GM12878 (cell line): ENCODE results near the gene RBBP6. TPM values are rescaled to one million over a fixed set of nuclear protein-coding genes. Genes with fewer than 3 reads are reported as not detected.
"Not testable (repeated sequence)": the region's sequence is repeated elsewhere in the genome, so short reads cannot be mapped to it uniquely, and the experiment has no call there.

Experiments used
- ATAC-seq: fragments of 200-7000 bp; cut with Tn5 transposase; 3 replicates; pipeline ENCODE4 v1.9.1; 2020; ENCODE audit warnings: mild to moderate bottlenecking, moderate library complexity
- BruUV-seq: library from RNA; stranded (reverse); fragments of 400-500 nt; replicated peaks from 2 replicates; lab custom pipeline; 2021; lab: Mats Ljungman, UMichigan
- CTCF ChIA-PET: fragments of 300-600 bp; sonication (Branson Sonifier 250); formaldehyde crosslinking; extraction: SDS; loops from one replicate; lab custom pipeline; 2021; ENCODE audit warnings: inconsistent platforms; lab: Yijun Ruan, JAX
- POLR2A ChIA-PET: fragments of 350-600 bp; formaldehyde crosslinking; extraction: SDS; loops from one replicate; lab custom pipeline; 2021; ENCODE audit warnings: inconsistent platforms; lab: Charles Lee
- RAD21 ChIA-PET: fragments of 300-600 bp; sonication (Branson Sonifier 250); formaldehyde crosslinking; loops from one replicate; lab custom pipeline; 2023; ENCODE audit warnings: antibody characterized with exemption; ENCODE audit not compliant: unreplicated experiment; lab: Charles Lee
- SMC1A ChIA-PET: fragments of 300-600 bp; sonication (Branson Sonifier 250); formaldehyde crosslinking; loops from one replicate; lab custom pipeline; 2023; ENCODE audit not compliant: unreplicated experiment, uncharacterized antibody; lab: Charles Lee
- DNase-seq: peaks from one replicate; pipeline ENCODE4 v3.0.0-alpha.2; 2011; ENCODE audit warnings: low read depth, low spot score
- FAIRE-seq: peaks from 3 replicates; lab custom pipeline; 2011; peaks lifted over from hg19 to GRCh38; lab: Jason Lieb, UNC
- H2AFZ ChIP-seq: 2 replicates; pipeline ENCODE4 v1.6.0; 2011; ENCODE audit warnings: low read depth, low read length, control low read depth; ENCODE audit not compliant: control insufficient read depth
- H3K27ac ChIP-seq: 2 replicates; pipeline ENCODE4 v1.5.1; 2011; ENCODE audit warnings: control low read depth; ENCODE audit not compliant: control insufficient read depth, insufficient read depth
- H3K27me3 ChIP-seq, 2 experiments: replicated peaks in 1 of 2; 2 replicates each; pipeline versions ENCODE4 v1.6.0 to v1.6.1; 2011; ENCODE audit warnings: low read length in 1 of 2; ENCODE audit not compliant: control insufficient read depth in 2 of 2, insufficient read depth in 2 of 2
- H3K36me3 ChIP-seq, 2 experiments: 2 replicates each; pipeline ENCODE4 v1.5.1; 2011; ENCODE audit warnings: low read length in 1 of 2; ENCODE audit not compliant: control insufficient read depth in 2 of 2, insufficient read depth in 2 of 2
- H3K4me1 ChIP-seq: 2 replicates; pipeline ENCODE4 v1.6.1; 2011; ENCODE audit warnings: mild to moderate bottlenecking, low read length, moderate library complexity, mixed read lengths; ENCODE audit not compliant: control insufficient read depth, insufficient read depth
- H3K4me2 ChIP-seq: 2 replicates; pipeline ENCODE4 v1.6.0; 2011; ENCODE audit warnings: control low read depth; ENCODE audit not compliant: control insufficient read depth, insufficient read depth
- H3K4me3 ChIP-seq: fragments of 200-600 bp; sonication (generic); 2 replicates; pipeline ENCODE4 v1.5.1; 2016
- H3K79me2 ChIP-seq: 2 replicates; pipeline ENCODE4 v1.6.0; 2011; ENCODE audit warnings: low read length; ENCODE audit not compliant: control insufficient read depth, insufficient read depth
- H3K9ac ChIP-seq: 2 replicates; pipeline ENCODE4 v1.8.0; 2011; ENCODE audit warnings: low read length, control low read depth, mixed read lengths; ENCODE audit not compliant: control insufficient read depth, insufficient read depth
- H3K9me3 ChIP-seq: replicated peaks from 3 replicates; pipeline ENCODE4 v1.5.1; 2011; ENCODE audit warnings: mild to moderate bottlenecking, low read length; ENCODE audit not compliant: control insufficient read depth, insufficient read depth
- H4K20me1 ChIP-seq: 2 replicates; pipeline ENCODE4 v1.6.0; 2011; ENCODE audit not compliant: control insufficient read depth, insufficient read depth
- HCFC1 ChIP-seq: fragments of 150-350 bp; IDR thresholded peaks from 2 replicates; pipeline ENCODE4 v1.6.1; 2014; ENCODE audit warnings: low read length
- ZSCAN29 ChIP-seq: fragments of 450-650 bp; IDR thresholded peaks from 2 replicates; pipeline ENCODE4 v1.6.1; 2017; ENCODE audit warnings: mild to moderate bottlenecking, moderate library complexity
- WGBS: methylation state at CpG from one replicate; pipeline ENCODE4 v1.1.6; 2016; ENCODE audit warnings: low lambda C conversion rate; ENCODE audit not compliant: insufficient replicate concordance, insufficient coverage; ENCODE audit errors: missing lambda C conversion rate; 5-methylcytosine and 5-hydroxymethylcytosine counted together
- in situ Hi-C: fragments of 300-500 bp; cut with MboI; formaldehyde crosslinking; loops from 9 replicates; pipeline ENCODE4 v1.14.3; 2018; ENCODE audit warnings: mixed read lengths
- intact Hi-C: fragments of 100-400 bp; cut with micrococcal nuclease; formaldehyde crosslinking; loops from one replicate; pipeline ENCODE4 v1.14.2; 2022; ENCODE audit not compliant: unreplicated experiment
- polyA plus RNA-seq, 11 experiments: library from polyadenylated mRNA; depleted of rRNA in 4 of 11; unstranded in 6 of 11; stranded (reverse) in 5 of 11; fragments of >200 nt; fragmentation: Nextera tagmentation in 4 of 11; fragmentation: Illumina TruSeq in 1 of 11; extraction: Ambion mirVana in 4 of 11; extraction: Trizol in 1 of 11; gene quantifications; 1 replicate in 1 of 11; 2 replicates in 10 of 11; pipeline versions ENCODE4 v1.2.1 to v1.2.3, GENCODE V29; 2011 to 2016; ENCODE audit warnings: inconsistent platforms in 2 of 11, missing spikeins in 2 of 11, low read depth in 1 of 11
- total RNA-seq, 4 experiments: library from RNA; depleted of rRNA in 3 of 4; stranded (reverse); fragments of >200 nt in 3 of 4; fragmentation: Illumina TruSeq in 1 of 4; extraction: Trizol in 1 of 4; gene quantifications; 2 replicates each; pipeline versions ENCODE4 v1.2.1 to v1.2.3, GENCODE V29; 2013 to 2021
- TF ChIP-seq, protein P1 (sequence below): IDR thresholded peaks from 2 replicates; pipeline ENCODE4 v1.6.1; 2012; ENCODE audit warnings: mild to moderate bottlenecking, low read depth, low read length

RBBP6 gene
- total and polyA plus RNA-seq, 10 of the 15 experiments (the other 5 are each of a cell fraction or from before 2014, with no cell fraction given), result 16.9 to 80.2 (median 36.5) TPM

GRCh38 chr16:24491731-24492130 is 47.6 kb upstream of the RBBP6 start (continued):
- TF ChIP-seq, protein P1, sequence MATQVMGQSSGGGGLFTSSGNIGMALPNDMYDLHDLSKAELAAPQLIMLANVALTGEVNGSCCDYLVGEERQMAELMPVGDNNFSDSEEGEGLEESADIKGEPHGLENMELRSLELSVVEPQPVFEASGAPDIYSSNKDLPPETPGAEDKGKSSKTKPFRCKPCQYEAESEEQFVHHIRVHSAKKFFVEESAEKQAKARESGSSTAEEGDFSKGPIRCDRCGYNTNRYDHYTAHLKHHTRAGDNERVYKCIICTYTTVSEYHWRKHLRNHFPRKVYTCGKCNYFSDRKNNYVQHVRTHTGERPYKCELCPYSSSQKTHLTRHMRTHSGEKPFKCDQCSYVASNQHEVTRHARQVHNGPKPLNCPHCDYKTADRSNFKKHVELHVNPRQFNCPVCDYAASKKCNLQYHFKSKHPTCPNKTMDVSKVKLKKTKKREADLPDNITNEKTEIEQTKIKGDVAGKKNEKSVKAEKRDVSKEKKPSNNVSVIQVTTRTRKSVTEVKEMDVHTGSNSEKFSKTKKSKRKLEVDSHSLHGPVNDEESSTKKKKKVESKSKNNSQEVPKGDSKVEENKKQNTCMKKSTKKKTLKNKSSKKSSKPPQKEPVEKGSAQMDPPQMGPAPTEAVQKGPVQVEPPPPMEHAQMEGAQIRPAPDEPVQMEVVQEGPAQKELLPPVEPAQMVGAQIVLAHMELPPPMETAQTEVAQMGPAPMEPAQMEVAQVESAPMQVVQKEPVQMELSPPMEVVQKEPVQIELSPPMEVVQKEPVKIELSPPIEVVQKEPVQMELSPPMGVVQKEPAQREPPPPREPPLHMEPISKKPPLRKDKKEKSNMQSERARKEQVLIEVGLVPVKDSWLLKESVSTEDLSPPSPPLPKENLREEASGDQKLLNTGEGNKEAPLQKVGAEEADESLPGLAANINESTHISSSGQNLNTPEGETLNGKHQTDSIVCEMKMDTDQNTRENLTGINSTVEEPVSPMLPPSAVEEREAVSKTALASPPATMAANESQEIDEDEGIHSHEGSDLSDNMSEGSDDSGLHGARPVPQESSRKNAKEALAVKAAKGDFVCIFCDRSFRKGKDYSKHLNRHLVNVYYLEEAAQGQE, result no peak
- TF ChIP-seq HCFC1, result no peak

DNA sequence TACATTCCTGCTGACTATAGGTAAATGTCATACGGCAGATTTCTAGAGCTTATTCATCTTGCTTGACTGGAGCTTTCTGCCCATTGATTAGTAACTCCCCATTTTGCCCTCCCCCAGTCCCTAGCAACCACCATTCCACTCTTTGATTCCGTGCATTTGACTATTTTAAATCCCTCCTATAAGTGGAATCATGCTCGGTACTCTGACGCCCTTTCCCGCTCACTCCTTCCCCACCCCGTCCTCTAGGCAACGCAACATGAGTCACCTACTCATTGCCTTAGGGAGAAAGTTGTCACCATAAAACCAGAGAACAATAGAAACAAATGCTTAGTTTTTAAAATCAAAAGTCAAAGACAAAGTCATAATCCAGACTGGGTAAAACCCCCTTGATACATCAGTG is 45.5 kb upstream of the RBBP6 start:
- ChIA-PET SMC1A (interaction anchor here (1.0 kb wide), 1 partner anchor 11 kb away, joined by 3 read pairs; no protein-coding TSS in a partner anchor), POLR2A (no interaction called here)

DNA sequence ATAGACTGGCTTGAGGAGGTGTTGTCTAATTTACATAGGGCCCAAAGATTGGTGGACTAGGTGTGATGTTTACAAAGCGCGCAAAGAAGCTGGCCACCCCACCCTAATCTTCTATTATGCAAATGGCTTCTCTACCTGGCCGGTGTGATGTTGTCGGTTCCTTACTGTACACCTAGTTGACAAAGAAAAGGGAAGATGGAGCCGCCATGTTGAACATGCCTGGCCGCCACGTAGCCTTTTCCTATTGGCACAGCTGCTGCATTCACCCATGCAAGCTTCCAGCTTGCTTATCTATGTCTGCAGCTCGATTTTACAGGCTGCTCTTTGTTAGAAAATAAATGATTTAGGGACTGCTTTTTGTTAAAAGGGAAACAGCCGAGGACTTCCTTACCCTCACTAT is 44.2 kb upstream of the RBBP6 start:
- ChIA-PET SMC1A (interaction anchor here (0.9 to 1.1 kb wide), 2 partner anchors 9 to 41 kb away, joined by 3 to 4 read pairs; no protein-coding TSS in a partner anchor), CTCF (interaction anchor here (0.7 to 3.0 kb wide), 4 partner anchors 9 to 239 kb away, joined by 3 to 14 read pairs (median 3); partner anchors contain the start of gene CACNG3)
- H3K27me3 ChIP-seq, DNase-seq, RAD21 ChIA-PET, H3K4me1 ChIP-seq, H3K27ac ChIP-seq, POLR2A ChIA-PET, H3K9ac ChIP-seq, ATAC-seq, H3K9me3 ChIP-seq, H3K36me3 ChIP-seq, intact Hi-C loops, BruUV-seq, H3K4me3 ChIP-seq, H2AFZ ChIP-seq, H4K20me1 ChIP-seq, H3K79me2 ChIP-seq, FAIRE-seq, H3K4me2 ChIP-seq: not testable (repeated sequence)
- in situ Hi-C loops, result loop anchor here (5.0 kb wide), 1 partner anchor 83 kb away; no protein-coding TSS in a partner anchor
- 63% methylated on average over 9 of the region's 9 CpGs for WGBS

More for the DNA sequence above, 45.5 kb upstream of the RBBP6 start:
- Histone ChIP-seq H3K4me2 (no peak overlapping the region), H3K9me3 (no peaks in the 10 kb centered on the region), H3K4me1 (no peaks in the 10 kb centered on the region), H3K27ac (no peak overlapping the region), H3K79me2 (no peaks in the 10 kb centered on the region), H3K27me3 (no peaks in the 10 kb centered on the region; a peak in 1 of 4 replicates), H2AFZ (no peak overlapping the region), H4K20me1 (no peaks in the 10 kb centered on the region), H3K36me3 (no peaks in the 10 kb centered on the region), H3K9ac (no peak overlapping the region), H3K4me3 (no peak overlapping the region)
- RAD21 ChIA-PET, result no interaction called here
- ATAC-seq (no peak), DNase-seq (no peak), FAIRE-seq (no peak)
- CTCF ChIA-PET, result interaction anchor here (3.0 kb wide), 1 partner anchor 11 kb away, joined by 14 read pairs; no protein-coding TSS in a partner anchor
- in situ Hi-C loops, result no loop called here
- 80% methylated on average over 7 of the region's 7 CpGs for WGBS
- intact Hi-C loops, result no loop called here
- no peak for TF ChIP-seq ZSCAN29
- BruUV-seq, result no TSS peak
